ENCODE measurements around the gene MTA3.
"Not testable (repeated sequence)": the region's sequence is repeated elsewhere in the genome, so short reads cannot be mapped to it uniquely, and the experiment has no call there.

MTA3 gene

DNA sequence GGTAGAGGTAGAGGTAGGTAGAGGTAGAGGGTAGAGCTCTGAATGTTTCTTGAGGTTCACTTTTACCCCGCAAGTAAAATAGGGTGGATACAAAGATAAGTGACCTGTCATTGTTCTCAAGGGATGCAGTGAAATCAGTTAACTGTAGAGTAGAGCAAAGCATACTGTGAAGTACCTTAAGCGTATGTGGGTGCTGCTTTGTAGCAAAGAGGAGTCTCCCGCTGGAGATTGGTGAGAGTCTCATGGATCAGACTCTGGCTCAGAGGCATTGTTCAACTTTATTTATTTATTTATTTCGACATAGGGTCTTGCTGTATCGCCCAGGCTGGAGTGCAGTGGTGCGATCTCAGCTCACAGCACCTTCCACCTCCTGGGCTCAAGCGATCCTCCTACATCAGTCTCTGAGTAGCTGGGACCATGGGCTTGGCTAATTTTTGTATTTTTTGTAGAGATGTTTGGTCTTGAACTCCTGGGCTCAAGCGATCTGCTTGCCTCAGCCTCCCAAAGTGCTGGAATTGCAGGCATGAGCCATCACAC, 38.7 kb downstream of the MTA3 start:
- DNase-seq (ENCODE audit: low read depth in 2 of 2): no peak
- H3K4me3 ChIP-seq (replicated peaks in 1 of 2; ENCODE audit: low read depth in 2 of 2, low read length in 2 of 2): no peak overlapping the region
- TF ChIP-seq, protein P1, sequence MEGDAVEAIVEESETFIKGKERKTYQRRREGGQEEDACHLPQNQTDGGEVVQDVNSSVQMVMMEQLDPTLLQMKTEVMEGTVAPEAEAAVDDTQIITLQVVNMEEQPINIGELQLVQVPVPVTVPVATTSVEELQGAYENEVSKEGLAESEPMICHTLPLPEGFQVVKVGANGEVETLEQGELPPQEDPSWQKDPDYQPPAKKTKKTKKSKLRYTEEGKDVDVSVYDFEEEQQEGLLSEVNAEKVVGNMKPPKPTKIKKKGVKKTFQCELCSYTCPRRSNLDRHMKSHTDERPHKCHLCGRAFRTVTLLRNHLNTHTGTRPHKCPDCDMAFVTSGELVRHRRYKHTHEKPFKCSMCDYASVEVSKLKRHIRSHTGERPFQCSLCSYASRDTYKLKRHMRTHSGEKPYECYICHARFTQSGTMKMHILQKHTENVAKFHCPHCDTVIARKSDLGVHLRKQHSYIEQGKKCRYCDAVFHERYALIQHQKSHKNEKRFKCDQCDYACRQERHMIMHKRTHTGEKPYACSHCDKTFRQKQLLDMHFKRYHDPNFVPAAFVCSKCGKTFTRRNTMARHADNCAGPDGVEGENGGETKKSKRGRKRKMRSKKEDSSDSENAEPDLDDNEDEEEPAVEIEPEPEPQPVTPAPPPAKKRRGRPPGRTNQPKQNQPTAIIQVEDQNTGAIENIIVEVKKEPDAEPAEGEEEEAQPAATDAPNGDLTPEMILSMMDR (IDR thresholded peaks at IDR 0.05; ENCODE audit: low read depth, low read length): no peak

DNA sequence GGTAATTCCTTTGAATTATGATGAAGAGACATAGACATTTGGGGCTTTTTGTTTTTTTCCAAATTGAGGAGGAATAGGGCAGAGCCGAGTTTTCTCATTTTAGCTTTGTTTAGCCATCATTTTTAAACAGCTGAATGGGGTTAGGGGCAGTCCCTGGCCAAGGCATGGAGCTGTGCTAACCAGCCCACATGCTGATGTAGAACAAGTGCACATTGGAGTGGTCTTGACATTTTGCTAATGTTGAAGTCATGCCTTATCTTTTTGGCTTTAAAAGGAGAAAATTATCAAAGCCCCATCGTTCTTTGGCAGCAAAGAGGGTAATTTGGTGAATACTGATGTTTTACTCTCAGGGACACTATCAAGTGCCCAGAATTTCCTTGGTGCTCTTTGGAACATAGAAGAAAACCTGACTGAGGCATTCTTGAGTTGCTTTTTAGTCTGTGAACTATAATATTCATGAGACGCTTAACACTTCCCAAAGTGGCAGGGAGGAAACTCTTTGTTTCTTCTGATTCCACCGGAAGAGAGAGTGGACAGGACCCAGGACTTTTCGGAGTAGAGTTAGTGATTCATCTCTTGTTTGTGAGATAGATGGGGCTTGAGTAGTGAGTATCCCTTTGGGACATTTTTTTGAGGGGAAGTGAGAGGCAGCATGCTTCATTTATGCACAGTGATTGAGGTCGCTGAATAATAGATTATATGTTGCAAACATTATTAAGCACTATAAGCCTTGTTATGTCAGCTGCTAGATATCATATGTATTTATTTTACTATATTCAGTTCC, 45.0 kb downstream of the MTA3 start:
- H3K4me3 ChIP-seq (replicated peaks in 1 of 2; ENCODE audit: low read depth in 2 of 2, low read length in 2 of 2): no peak overlapping the region
- TF ChIP-seq, protein P1 (IDR thresholded peaks at IDR 0.05; ENCODE audit: low read depth, low read length): no peak
- peak; percentile 19 to 66 for DNase-seq (ENCODE audit: low read depth in 2 of 2)

DNA sequence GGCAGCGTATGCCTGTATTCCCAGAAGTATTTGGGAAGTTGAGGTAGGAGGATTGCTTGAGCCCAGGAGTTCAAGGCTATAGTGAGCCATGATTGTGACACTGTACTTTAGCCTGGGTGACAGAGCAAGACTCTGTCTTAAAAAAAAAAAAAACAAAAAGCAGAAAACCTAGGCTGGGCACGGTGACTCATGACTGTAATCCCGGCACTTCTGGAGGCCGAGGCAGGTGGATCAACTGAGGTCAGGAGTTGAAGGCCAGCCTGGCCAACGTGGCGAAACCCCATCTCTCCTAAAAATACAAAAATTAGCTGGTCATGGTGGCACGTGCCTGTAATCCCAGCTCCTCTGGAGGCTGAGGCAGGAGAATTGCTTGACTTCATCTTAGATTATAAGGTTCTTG, 46.4 kb downstream of the MTA3 start:
- peak in 1 of 2 donors; percentile 33 for DNase-seq (ENCODE audit: low read depth in 2 of 2)
- TF ChIP-seq, protein P1 (IDR thresholded peaks at IDR 0.05; ENCODE audit: low read depth, low read length): no peak
- H3K4me3 ChIP-seq (replicated peaks in 1 of 2; ENCODE audit: low read depth in 2 of 2, low read length in 2 of 2): no peak overlapping the region

DNA sequence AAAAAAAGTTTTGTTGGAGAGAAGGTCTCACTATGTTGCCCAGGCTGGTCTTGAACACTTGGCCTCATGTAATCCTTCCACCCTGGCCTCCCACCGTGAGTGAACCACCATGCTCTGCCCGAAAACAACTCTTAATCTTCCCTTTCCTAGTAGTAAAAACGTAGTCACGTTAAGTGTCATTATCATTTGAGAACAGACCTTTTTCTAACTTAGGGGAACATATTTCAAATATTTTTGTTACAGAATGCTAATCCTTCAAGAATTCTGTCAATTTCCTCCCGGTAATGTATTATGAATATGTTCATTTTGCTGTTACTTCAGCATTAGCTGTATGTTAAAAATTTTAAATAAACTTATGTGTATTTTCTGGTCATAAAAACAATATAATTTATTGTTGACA, 49.7 kb downstream of the MTA3 start:
- DNase-seq (ENCODE audit: low read depth in 2 of 2): peak in 1 of 2 donors; percentile 33
- H3K4me3 ChIP-seq (replicated peaks in 1 of 2; ENCODE audit: low read depth in 2 of 2, low read length in 2 of 2): no peak overlapping the region
- TF ChIP-seq, protein P1 (IDR thresholded peaks at IDR 0.05; ENCODE audit: low read depth, low read length): no peak

DNA sequence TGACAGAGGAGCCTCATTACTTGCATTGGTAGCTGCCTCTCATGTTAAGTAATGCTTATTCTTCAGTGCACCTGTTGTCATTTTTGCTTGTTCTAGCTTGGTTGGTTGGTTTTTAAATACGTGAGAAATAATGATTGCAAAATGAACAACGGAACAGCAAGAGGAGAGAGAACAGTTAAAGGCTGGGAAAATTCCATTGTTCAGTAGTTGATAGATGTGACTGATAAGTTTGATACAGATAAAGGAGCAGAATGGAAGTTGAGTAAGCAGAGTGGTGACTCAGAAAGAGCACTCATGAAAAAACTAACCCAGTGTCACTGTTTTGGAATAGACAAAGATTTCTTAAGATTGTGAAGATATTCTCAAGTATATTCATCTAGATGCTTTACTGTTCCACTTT, 50.5 kb downstream of the MTA3 start:
- DNase-seq (ENCODE audit: low read depth in 2 of 2): peak; percentile 33 to 73
- TF ChIP-seq, protein P1 (IDR thresholded peaks at IDR 0.05; ENCODE audit: low read depth, low read length): no peak

DNA sequence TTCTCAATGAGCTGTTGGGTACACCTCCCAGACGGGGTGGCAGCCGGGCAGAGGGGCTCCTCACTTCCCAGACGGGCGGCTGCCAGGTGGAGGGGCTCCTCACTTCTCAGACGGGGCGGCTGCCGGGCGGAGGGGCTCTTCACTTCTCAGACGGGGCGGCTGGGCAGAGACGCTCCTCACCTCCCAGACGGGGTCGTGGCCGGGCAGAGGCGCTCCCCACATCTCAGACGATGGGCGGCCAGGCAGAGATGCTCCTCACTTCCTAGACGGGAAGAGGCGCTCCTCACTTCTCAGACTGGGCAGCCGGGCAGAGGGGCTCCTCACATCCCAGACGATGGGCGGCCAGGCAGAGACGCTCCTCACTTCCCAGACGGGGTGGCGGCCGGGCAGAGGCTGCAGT, 53.2 kb downstream of the MTA3 start:
- not testable (repeated sequence) for DNase-seq (ENCODE audit: low read depth in 2 of 2)

More for the DNA sequence above, 50.5 kb downstream of the MTA3 start:
- H3K4me3 ChIP-seq (replicated peaks in 1 of 2; ENCODE audit: low read depth in 2 of 2, low read length in 2 of 2): no peak overlapping the region

DNA sequence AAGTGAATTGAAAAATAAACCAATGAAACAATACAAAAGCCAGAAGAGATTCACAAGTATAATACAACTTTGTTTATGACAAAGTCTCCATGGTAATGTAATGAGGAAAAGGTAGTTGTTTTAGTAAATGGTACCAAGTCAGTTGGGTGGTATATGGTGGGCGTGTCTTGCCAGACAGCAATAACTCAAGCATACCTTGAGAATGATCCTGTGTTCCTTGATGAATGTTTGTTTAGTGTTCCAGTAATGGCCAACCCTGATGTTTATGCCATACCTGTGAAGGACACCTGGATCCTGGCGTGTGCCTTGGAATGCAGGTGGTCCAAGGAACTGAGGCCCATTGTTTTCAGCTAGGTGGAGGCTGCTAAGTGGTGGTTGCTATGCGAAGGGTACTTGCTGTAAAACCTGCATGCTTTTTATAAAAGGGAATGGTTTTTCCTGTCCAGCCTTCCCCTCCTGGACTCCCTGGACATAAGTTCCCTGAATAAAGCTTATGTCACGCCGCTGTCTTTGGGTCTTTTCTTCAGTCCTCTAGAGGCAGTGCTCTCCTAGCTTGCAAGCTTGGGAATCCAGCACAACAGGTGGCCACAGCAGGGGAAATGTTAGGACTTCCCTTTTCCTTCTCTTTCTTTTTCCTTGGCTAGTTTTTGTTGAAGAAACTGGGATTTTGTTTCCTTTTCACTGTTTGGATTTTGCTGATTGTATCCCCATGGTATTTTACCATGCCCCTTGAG, 54.7 kb downstream of the MTA3 start:
- no peak for DNase-seq (ENCODE audit: low read depth in 2 of 2)
- TF ChIP-seq, protein P1 (IDR thresholded peaks at IDR 0.05; ENCODE audit: low read depth, low read length): no peak
- H3K4me3 ChIP-seq (replicated peaks in 1 of 2; ENCODE audit: low read depth in 2 of 2, low read length in 2 of 2): no peak overlapping the region

More for the DNA sequence above, 53.2 kb downstream of the MTA3 start:
- not testable (repeated sequence) for H3K4me3 ChIP-seq (replicated peaks in 1 of 2; ENCODE audit: low read depth in 2 of 2, low read length in 2 of 2)

Measured in cardiac fibroblast (primary cell).